HEK293 (cell line): Measurements from ENCODE around the gene TNFAIP8L3.

Experiments
- CTCF ChIA-PET: fragments of 350-600 bp; formaldehyde crosslinking; extraction: SDS; loops from one replicate; lab custom pipeline; 2021; ENCODE audit warnings: antibody characterized with exemption; lab: Yijun Ruan, JAX
- POLR2A ChIA-PET: fragments of 300-600 bp; formaldehyde crosslinking; extraction: SDS; loops from one replicate; lab custom pipeline; 2020; ENCODE audit warnings: antibody characterized with exemption, inconsistent platforms; lab: Yijun Ruan, JAX
- H3K27ac ChIP-seq: fragments of 200-500 bp; sonication (Bioruptor generic); 2 replicates; pipeline ENCODE4 v1.5.1; 2014; ENCODE audit warnings: low read depth, low read length, control low read depth, inconsistent platforms; ENCODE audit errors: extremely low read depth
- H3K36me3 ChIP-seq, 2 experiments: fragments of 200-500 bp in 1 of 2; sonication (Bioruptor generic) in 1 of 2; 1 replicate in 1 of 2; 2 replicates in 1 of 2; pipeline ENCODE4 v1.5.1; 2014 to 2017; ENCODE audit warnings: inconsistent platforms in 2 of 2, low read length in 2 of 2; ENCODE audit not compliant: control insufficient read depth in 2 of 2, insufficient read depth in 1 of 2
- H3K4me1 ChIP-seq: fragments of 200-500 bp; sonication (Bioruptor generic); 2 replicates; pipeline ENCODE4 v1.5.1; 2014; ENCODE audit warnings: mild to moderate bottlenecking, low read length, inconsistent platforms; ENCODE audit not compliant: control insufficient read depth, insufficient read depth
- H3K4me3 ChIP-seq: 2 replicates; pipeline ENCODE4 v1.5.1; 2011; ENCODE audit warnings: low read depth, mild to moderate bottlenecking, control low read depth, low read length, moderate library complexity
- H3K9me3 ChIP-seq: fragments of 200-500 bp; sonication (Bioruptor generic); 2 replicates; pipeline ENCODE4 v1.5.1; 2014; ENCODE audit warnings: low read depth, low read length, inconsistent platforms; ENCODE audit not compliant: control insufficient read depth, insufficient read depth
- OVOL3 ChIP-seq: fragments of 450-650 bp; formaldehyde crosslinking; IDR thresholded peaks from 2 replicates; pipeline ENCODE4 v1.5.1; 2016; ENCODE audit warnings: missing biosample characterization, missing genetic modification characterization
- PRDM2 ChIP-seq: fragments of 450-650 bp; formaldehyde crosslinking; IDR thresholded peaks from 2 replicates; pipeline ENCODE4 v1.5.1; 2016; ENCODE audit warnings: missing biosample characterization, missing genetic modification characterization, borderline replicate concordance
- REST ChIP-seq: fragments of 450-650 bp; formaldehyde crosslinking; IDR thresholded peaks from 2 replicates; pipeline ENCODE4 v1.5.1; 2016; ENCODE audit warnings: missing biosample characterization, missing genetic modification characterization
- ZFHX2 ChIP-seq: fragments of 450-650 bp; formaldehyde crosslinking; conservative IDR thresholded peaks from 2 replicates; pipeline ENCODE4 v1.5.1; 2016; ENCODE audit warnings: missing biosample characterization, missing genetic modification characterization
- ZNF132 ChIP-seq: fragments of 450-650 bp; formaldehyde crosslinking; IDR thresholded peaks from 2 replicates; pipeline ENCODE4 v1.5.1; 2017; ENCODE audit warnings: missing biosample characterization, missing genetic modification characterization, borderline replicate concordance
- ZNF174 ChIP-seq: fragments of 450-650 bp; formaldehyde crosslinking; IDR thresholded peaks from 2 replicates; pipeline ENCODE4 v1.5.0; 2017; ENCODE audit warnings: missing biosample characterization, mild to moderate bottlenecking, missing genetic modification characterization
- ZNF423 ChIP-seq: fragments of 450-650 bp; formaldehyde crosslinking; IDR thresholded peaks from 2 replicates; pipeline ENCODE4 v1.5.1; 2016; ENCODE audit warnings: missing biosample characterization, missing genetic modification characterization
- ZNF426 ChIP-seq: fragments of 450-650 bp; formaldehyde crosslinking; IDR thresholded peaks from 2 replicates; pipeline ENCODE4 v1.5.1; 2017; ENCODE audit warnings: missing biosample characterization, missing genetic modification characterization, mild to moderate bottlenecking, inconsistent platforms, moderate library complexity
- ZNF530 ChIP-seq: fragments of 450-650 bp; formaldehyde crosslinking; IDR thresholded peaks from 2 replicates; pipeline ENCODE4 v1.5.1; 2016; ENCODE audit warnings: low read depth, missing biosample characterization, missing genetic modification characterization
- ZNF692 ChIP-seq: fragments of 450-650 bp; formaldehyde crosslinking; IDR thresholded peaks from 2 replicates; pipeline ENCODE4 v1.5.1; 2016; ENCODE audit warnings: missing biosample characterization, missing genetic modification characterization
- ZNF747 ChIP-seq: fragments of 450-650 bp; formaldehyde crosslinking; IDR thresholded peaks from 2 replicates; pipeline ENCODE4 v1.5.1; 2016; ENCODE audit warnings: missing biosample characterization, missing genetic modification characterization
- ZNF837 ChIP-seq: fragments of 450-650 bp; formaldehyde crosslinking; IDR thresholded peaks from 2 replicates; pipeline ENCODE4 v1.5.1; 2016; ENCODE audit warnings: missing biosample characterization, missing genetic modification characterization
- TF ChIP-seq, protein P1 (sequence below): fragments of 450-650 bp; formaldehyde crosslinking; IDR thresholded peaks from 2 replicates; pipeline ENCODE4 v1.5.1; 2016; ENCODE audit warnings: missing biosample characterization, missing genetic modification characterization

TNFAIP8L3 gene

GRCh38 chr15:51111061-51111460, 16.4 kb upstream of the TNFAIP8L3 start:
- TF ChIP-seq ZNF747 (tag by site-specific recombination) (no peak), PRDM2 (tag by site-specific recombination) (no peak), OVOL3 (tag by site-specific recombination) (no peak), ZNF174 (tag by site-specific recombination) (no peak), REST (no peak), ZNF837 (tag by site-specific recombination) (no peak), ZFHX2 (tag by site-specific recombination) (no peak), ZNF426 (tag by site-specific recombination) (no peak), ZNF692 (no peak), ZNF132 (tag by site-specific recombination) (no peak), ZNF530 (tag by site-specific recombination) (no peak), ZNF423 (tag by site-specific recombination) (no peak)
- TF ChIP-seq, protein P1, sequence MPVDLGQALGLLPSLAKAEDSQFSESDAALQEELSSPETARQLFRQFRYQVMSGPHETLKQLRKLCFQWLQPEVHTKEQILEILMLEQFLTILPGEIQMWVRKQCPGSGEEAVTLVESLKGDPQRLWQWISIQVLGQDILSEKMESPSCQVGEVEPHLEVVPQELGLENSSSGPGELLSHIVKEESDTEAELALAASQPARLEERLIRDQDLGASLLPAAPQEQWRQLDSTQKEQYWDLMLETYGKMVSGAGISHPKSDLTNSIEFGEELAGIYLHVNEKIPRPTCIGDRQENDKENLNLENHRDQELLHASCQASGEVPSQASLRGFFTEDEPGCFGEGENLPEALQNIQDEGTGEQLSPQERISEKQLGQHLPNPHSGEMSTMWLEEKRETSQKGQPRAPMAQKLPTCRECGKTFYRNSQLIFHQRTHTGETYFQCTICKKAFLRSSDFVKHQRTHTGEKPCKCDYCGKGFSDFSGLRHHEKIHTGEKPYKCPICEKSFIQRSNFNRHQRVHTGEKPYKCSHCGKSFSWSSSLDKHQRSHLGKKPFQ (tag by site-specific recombination) = no peak
- ChIA-PET CTCF (no interaction called here), POLR2A (no interaction called here)
- Histone ChIP-seq H3K36me3 (no peaks in the 10 kb centered on the region), H3K4me1 (no peaks in the 10 kb centered on the region), H3K9me3 (no peaks in the 10 kb centered on the region), H3K27ac (no peak overlapping the region), H3K4me3 (no peak overlapping the region)
